IPS-20b (cell line): Measurements from ENCODE around the gene FHDC1.

Experiments used
- H3K27ac ChIP-seq: one replicate; pipeline ENCODE4 v1.5.1; 2013; ENCODE audit warnings: low read length
- H3K27me3 ChIP-seq: 2 replicates; pipeline ENCODE4 v1.6.1; 2013; ENCODE audit warnings: mild to moderate bottlenecking, low read length, inconsistent platforms; ENCODE audit not compliant: insufficient read depth
- H3K36me3 ChIP-seq: 2 replicates; pipeline ENCODE4 v1.6.1; 2013; ENCODE audit warnings: low read depth, mild to moderate bottlenecking, inconsistent platforms, low read length, moderate library complexity; ENCODE audit not compliant: insufficient read depth
- H3K4me1 ChIP-seq: 2 replicates; pipeline ENCODE4 v1.6.1; 2013; ENCODE audit warnings: mild to moderate bottlenecking, control low read depth, inconsistent platforms, low read length, moderate library complexity; ENCODE audit not compliant: insufficient read depth
- H3K4me3 ChIP-seq: 2 replicates; pipeline ENCODE4 v1.5.1; 2013; ENCODE audit warnings: mild to moderate bottlenecking, low read length, inconsistent platforms
- H3K9ac ChIP-seq: 2 replicates; pipeline ENCODE4 v1.6.1; 2013; ENCODE audit warnings: low read depth, mild to moderate bottlenecking, inconsistent platforms, low read length, moderate library complexity
- H3K9me3 ChIP-seq: 2 replicates; pipeline ENCODE4 v1.6.1; 2013; ENCODE audit warnings: mild to moderate bottlenecking, low read depth, low read length, inconsistent platforms; ENCODE audit not compliant: insufficient read depth

Gene FHDC1

DNA sequence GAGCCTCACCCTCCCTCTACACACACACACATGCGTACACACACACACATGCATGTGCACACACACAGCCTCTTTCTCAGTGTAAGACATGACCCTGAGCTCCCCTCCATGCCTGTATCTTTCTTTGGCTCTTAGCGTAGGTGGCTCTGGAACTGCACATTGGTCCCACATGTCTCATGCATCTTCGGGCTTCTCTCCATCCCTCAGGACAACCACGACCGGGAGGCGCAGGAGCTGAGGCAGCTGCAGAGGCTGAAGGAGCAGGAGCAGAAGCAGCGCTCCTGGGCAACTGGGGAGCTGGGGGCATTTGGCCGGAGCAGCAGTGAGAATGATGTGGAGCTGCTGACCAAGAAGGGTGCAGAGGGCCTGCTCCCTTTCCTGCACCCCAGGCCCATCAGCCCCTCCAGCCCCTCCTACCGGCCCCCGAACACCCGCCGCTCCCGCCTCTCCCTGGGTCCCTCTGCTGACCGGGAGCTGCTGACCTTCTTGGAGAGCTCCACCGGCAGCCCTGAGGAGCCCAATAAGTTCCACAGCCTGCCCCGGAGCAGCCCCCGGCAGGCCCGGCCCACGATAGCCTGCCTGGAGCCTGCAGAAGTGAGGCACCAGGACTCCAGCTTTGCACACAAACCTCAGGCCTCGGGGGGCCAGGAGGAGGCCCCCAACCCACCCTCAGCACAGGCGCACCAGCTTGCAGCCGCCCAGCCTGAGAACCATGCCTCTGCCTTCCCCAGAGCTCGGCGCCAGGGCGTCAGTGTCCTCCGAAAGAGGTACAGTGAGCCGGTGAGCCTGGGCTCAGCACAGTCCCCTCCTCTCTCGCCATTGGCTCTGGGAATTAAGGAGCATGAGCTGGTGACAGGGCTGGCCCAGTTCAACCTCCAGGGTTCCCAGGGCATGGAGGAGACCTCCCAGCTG lies 38.6 kb downstream of the FHDC1 start:
- Histone ChIP-seq H3K27me3 (no peaks in the 10 kb centered on the region), H3K36me3 (peaks cover 59% of the 10 kb centered on the region)

DNA sequence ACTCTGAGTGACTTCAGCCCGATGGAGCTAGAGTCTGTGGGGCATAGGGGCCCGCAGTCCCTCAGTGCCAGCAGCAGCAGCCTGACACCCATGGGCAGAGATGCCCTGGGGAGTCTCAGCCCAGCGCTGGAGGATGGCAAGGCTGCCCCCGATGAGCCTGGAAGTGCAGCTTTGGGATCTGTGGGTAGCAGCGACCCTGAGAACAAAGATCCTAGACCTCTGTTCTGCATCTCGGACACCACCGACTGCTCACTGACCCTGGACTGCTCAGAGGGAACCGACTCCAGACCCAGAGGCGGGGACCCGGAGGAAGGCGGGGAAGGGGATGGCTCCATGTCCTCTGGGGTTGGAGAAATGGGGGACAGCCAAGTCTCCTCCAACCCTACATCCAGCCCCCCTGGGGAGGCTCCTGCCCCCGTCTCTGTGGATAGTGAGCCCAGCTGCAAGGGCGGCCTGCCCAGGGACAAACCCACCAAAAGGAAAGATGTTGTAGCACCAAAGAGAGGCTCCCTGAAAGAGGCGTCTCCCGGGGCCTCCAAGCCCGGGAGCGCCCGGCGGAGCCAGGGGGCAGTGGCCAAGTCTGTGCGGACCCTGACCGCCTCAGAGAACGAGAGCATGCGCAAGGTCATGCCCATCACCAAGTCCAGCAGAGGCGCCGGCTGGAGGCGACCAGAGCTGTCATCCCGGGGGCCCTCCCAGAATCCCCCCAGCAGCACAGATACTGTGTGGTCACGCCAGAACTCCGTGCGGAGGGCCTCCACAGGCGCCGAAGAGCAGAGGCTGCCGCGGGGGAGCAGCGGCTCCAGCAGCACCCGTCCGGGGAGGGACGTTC lies 39.5 kb downstream of the FHDC1 start:
- H3K9ac ChIP-seq = no peak overlapping the region
- H3K4me1 ChIP-seq = no peaks in the 10 kb centered on the region
- no peaks in the 10 kb centered on the region for H3K9me3 ChIP-seq
- no peaks in the 10 kb centered on the region for H3K27me3 ChIP-seq
- H3K4me3 ChIP-seq = no peak overlapping the region
- peaks cover 50% of the 10 kb centered on the region for H3K36me3 ChIP-seq
- H3K27ac ChIP-seq = no peak overlapping the region

More for the DNA sequence above, 38.6 kb downstream of the FHDC1 start:
- Histone ChIP-seq H3K4me3 (no peak overlapping the region), H3K9me3 (no peaks in the 10 kb centered on the region), H3K9ac (no peak overlapping the region), H3K27ac (no peak overlapping the region), H3K4me1 (no peaks in the 10 kb centered on the region)

DNA sequence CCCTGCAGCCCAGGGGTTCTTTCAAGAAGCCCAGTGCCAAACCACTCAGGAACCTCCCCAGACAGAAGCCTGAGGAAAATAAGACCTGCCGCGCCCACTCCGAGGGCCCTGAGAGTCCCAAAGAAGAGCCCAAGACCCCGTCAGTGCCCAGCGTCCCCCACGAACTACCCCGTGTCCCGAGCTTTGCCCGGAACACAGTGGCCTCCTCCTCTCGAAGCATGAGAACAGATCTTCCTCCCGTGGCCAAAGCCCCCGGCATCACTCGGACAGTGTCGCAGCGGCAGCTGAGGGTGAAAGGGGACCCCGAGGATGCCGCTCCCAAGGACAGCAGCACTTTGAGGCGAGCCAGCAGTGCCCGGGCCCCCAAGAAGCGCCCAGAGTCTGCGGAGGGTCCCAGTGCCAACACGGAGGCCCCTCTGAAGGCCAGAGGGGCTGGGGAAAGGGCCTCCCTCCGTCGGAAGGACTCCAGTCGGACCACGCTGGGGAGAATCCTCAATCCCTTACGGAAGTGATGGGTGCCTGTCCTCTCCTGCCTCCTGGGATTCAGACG lies 40.2 kb downstream of the FHDC1 start:
- H3K4me3 ChIP-seq = no peak overlapping the region
- peaks cover 44% of the 10 kb centered on the region for H3K36me3 ChIP-seq
- no peaks in the 10 kb centered on the region; the same call in 1 of the 2 replicates for H3K4me1 ChIP-seq
- no peaks in the 10 kb centered on the region for H3K27me3 ChIP-seq
- no peaks in the 10 kb centered on the region for H3K9me3 ChIP-seq
- H3K9ac ChIP-seq = no peak overlapping the region
- no peak overlapping the region for H3K27ac ChIP-seq

- peaks cover 12% of the 10 kb centered on the region; the same call in 1 of the 2 replicates for H3K36me3 ChIP-seq
- H3K9me3 ChIP-seq = no peaks in the 10 kb centered on the region
- H3K9ac ChIP-seq = no peak overlapping the region
- H3K4me1 ChIP-seq = peaks cover 9% of the 10 kb centered on the region
- no peaks in the 10 kb centered on the region for H3K27me3 ChIP-seq
- no peak overlapping the region for H3K4me3 ChIP-seq
- no peak overlapping the region for H3K27ac ChIP-seq
Observed at GRCh38 chr4:152979731-152980330, 43.7 kb downstream of the FHDC1 start.

DNA sequence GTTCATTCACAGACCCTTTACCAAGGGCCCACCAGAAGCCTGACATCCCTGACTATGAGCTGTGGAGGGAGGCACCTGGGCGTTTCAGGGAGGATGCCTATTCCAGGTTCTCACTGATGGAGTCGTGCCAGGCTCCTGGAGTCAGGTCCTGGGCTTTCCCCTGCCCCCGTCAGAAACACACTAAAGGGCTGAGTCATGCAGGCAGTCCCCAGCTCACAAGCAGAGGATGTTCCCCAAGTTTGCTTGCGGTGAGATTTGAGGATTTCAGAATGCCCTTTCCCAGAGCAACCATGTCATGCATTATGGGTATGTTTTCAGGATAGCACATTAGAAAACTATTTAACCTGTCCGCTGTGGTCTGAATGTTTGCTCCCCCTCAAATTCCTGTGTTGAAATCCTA lies 45.2 kb downstream of the FHDC1 start:
- Histone ChIP-seq H3K27ac (no peak overlapping the region), H3K27me3 (no peaks in the 10 kb centered on the region), H3K4me1 (peaks cover 9% of the 10 kb centered on the region), H3K36me3 (0 out of 2 replicates have a peak, but pooled peaks cover 7% of the 10 kb centered on the region), H3K4me3 (no peak overlapping the region), H3K9me3 (no peaks in the 10 kb centered on the region), H3K9ac (no peak overlapping the region)

DNA sequence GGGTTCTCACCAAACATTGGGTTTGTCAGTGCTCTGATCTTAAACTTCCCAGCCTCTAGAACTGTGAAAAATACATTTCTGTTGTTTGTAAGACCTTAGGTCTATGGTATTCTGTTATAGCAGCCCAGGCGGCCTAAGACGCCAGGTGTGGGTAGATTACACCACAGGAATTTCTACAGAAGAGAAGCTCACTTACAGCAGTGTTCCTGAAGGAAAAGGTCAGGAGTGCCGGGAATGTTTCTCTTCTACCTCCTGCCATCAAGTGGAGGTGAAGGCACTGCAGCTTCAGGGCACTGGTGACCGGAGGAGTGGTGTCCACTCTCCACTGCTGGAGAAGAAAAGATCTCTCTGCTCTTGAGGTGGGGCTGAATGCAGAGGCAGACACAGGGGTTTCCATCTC lies 45.7 kb downstream of the FHDC1 start:
- Histone ChIP-seq H3K4me1 (peaks cover 9% of the 10 kb centered on the region), H3K9me3 (no peaks in the 10 kb centered on the region), H3K4me3 (no peak overlapping the region), H3K27me3 (no peaks in the 10 kb centered on the region), H3K27ac (no peak overlapping the region), H3K9ac (no peak overlapping the region), H3K36me3 (0 out of 2 replicates have a peak, but pooled peaks cover 7% of the 10 kb centered on the region)

- Histone ChIP-seq H3K36me3 (no peaks in the 10 kb centered on the region), H3K4me1 (peaks cover 9% of the 10 kb centered on the region), H3K27me3 (no peaks in the 10 kb centered on the region), H3K4me3 (no peak overlapping the region), H3K9me3 (no peaks in the 10 kb centered on the region), H3K9ac (no peak overlapping the region), H3K27ac (no peak overlapping the region)
Observed at GRCh38 chr4:152983221-152983620, 47.1 kb downstream of the FHDC1 start.

- Histone ChIP-seq H3K9me3 (no peaks in the 10 kb centered on the region), H3K27ac (no peak overlapping the region), H3K36me3 (no peaks in the 10 kb centered on the region), H3K4me3 (no peak overlapping the region), H3K4me1 (peaks cover 9% of the 10 kb centered on the region), H3K27me3 (no peaks in the 10 kb centered on the region), H3K9ac (no peak overlapping the region)
Observed at GRCh38 chr4:152983774-152984411, 47.8 kb downstream of the FHDC1 start.

GRCh38 chr4:152988721-152989553 lies 52.8 kb downstream of the FHDC1 start:
- H3K36me3 ChIP-seq = no peaks in the 10 kb centered on the region
- no peaks in the 10 kb centered on the region for H3K4me1 ChIP-seq
- H3K4me3 ChIP-seq = no peak overlapping the region
- no peak overlapping the region for H3K27ac ChIP-seq
- no peak overlapping the region for H3K9ac ChIP-seq
- H3K27me3 ChIP-seq = no peaks in the 10 kb centered on the region
- H3K9me3 ChIP-seq = no peaks in the 10 kb centered on the region

GRCh38 chr4:152989554-152989970 lies 53.4 kb downstream of the FHDC1 start:
- Histone ChIP-seq H3K36me3 (no peaks in the 10 kb centered on the region), H3K4me3 (no peak overlapping the region), H3K27ac (no peak overlapping the region), H3K9me3 (no peaks in the 10 kb centered on the region), H3K9ac (no peak overlapping the region), H3K27me3 (no peaks in the 10 kb centered on the region), H3K4me1 (no peaks in the 10 kb centered on the region)
